ENCODE results near the gene C2orf76. TPM values are rescaled to one million over a fixed set of nuclear protein-coding genes. Genes with fewer than 3 reads are reported as not detected.

Gene C2orf76
- total RNA-seq, 1 experiment from 2014 or later: 5.7 TPM

GRCh38 chr2:119323459-119323858 lies 43.2 kb downstream of the C2orf76 start:
- Histone ChIP-seq H2AK5ac (ENCODE audit: insufficient read length, low read length) (no peak overlapping the region), H3K23ac (ENCODE audit: insufficient read length, low read depth, low read length) (no peak overlapping the region), H3K14ac (ENCODE audit: insufficient read depth, low read length) (no peak overlapping the region), H2BK12ac (ENCODE audit: insufficient read length, low read depth, low read length) (no peak overlapping the region), H4K20me1 (ENCODE audit: control insufficient read depth, insufficient read depth, insufficient read length) (no peaks in the 10 kb centered on the region), H3K4me2 (ENCODE audit: insufficient read depth, insufficient read length, low read length) (no peak overlapping the region), H3K56ac (ENCODE audit: insufficient read length, low read depth, low read length) (no peak overlapping the region), H3K27ac (ENCODE audit: insufficient read length, low read depth, low read length) (no peak overlapping the region), H3T11ph (ENCODE audit: low read length) (no peak overlapping the region), H3K18ac (ENCODE audit: insufficient read length, low read depth, low read length) (no peak overlapping the region), H3K79me2 (ENCODE audit: insufficient read depth, low read length) (no peaks in the 10 kb centered on the region), H3K4me1 (ENCODE audit: insufficient read depth, low read length) (no peaks in the 10 kb centered on the region), H4K91ac (ENCODE audit: insufficient read length, low read depth, low read length) (no peak overlapping the region), H3K9me3 (ENCODE audit: control insufficient read depth, low read depth, low read length) (no peaks in the 10 kb centered on the region), H3K27me3 (ENCODE audit: insufficient read depth, low read length) (no peaks in the 10 kb centered on the region), H2BK5ac (ENCODE audit: insufficient read length, low read length) (no peak overlapping the region), H3K9ac (ENCODE audit: extremely low read depth, insufficient read length, low read length) (no peak overlapping the region), H2BK20ac (ENCODE audit: low read depth, low read length, poor library complexity, severe bottlenecking) (no peak overlapping the region), H2AFZ (ENCODE audit: low read length) (no peak overlapping the region), H2BK15ac (ENCODE audit: low read depth, low read length) (no peak overlapping the region), H2BK120ac (ENCODE audit: low read depth, low read length, poor library complexity, severe bottlenecking) (no peak overlapping the region), H3K23me2 (ENCODE audit: insufficient read length, low read depth, low read length, poor library complexity, severe bottlenecking) (no peaks in the 10 kb centered on the region), H3K4ac (ENCODE audit: low read depth, low read length) (no peak overlapping the region), H3K79me1 (ENCODE audit: insufficient read depth, low read depth, low read length, poor library complexity, severe bottlenecking) (no peaks in the 10 kb centered on the region), H4K5ac (ENCODE audit: insufficient read length, low read depth, low read length) (no peak overlapping the region), H4K8ac (replicated peaks; ENCODE audit: insufficient read length, low read depth, low read length) (no peak overlapping the region)
- Mint-ChIP-seq H3K9me3 (no peaks in the 10 kb centered on the region), H3K36me3 (ENCODE audit: insufficient read depth in 1 of 3, low read depth in 3 of 3) (no peaks in the 10 kb centered on the region), H3K4me3 (no peak overlapping the region), H3K27me3 (ENCODE audit: low read depth) (no peaks in the 10 kb centered on the region; the same call in 1 of the 2 replicates), H3K4me1 (peaks cover 3 to 7% of the 10 kb centered on the region in 2 experiments), H3K27ac (peak overlapping the region in 2 of 3 experiments; percentile 50 to 74; a peak in 3 of 7 replicates)
- no peak for DNase-seq
- TF ChIP-seq CTCF (conservative IDR thresholded peaks at IDR 0.05): no peak
- no CpG with 5 or more reads among the region's 8 CpGs for WGBS (ENCODE audit: extremely low coverage, insufficient read length, low lambda C conversion rate)

All from H9 (cell line).